K562 (cell line): Measurements from ENCODE around the gene ITPRIPL2. TPM values are rescaled to one million over a fixed set of nuclear protein-coding genes. Genes with fewer than 3 reads are reported as not detected.

Experiments
- AFF4 ChIP-seq: sonication (generic); formaldehyde crosslinking; IDR thresholded peaks from 2 replicates; pipeline ENCODE4 v1.8.0; 2023; ENCODE audit warnings: mild to moderate bottlenecking, missing genetic modification reagents
- CAMTA2 ChIP-seq: fragments of 250-450 bp; sonication (Bioruptor Pico); conservative IDR thresholded peaks from 2 replicates; pipeline ENCODE4 v1.5.1; 2022
- CBFA2T3 ChIP-seq: fragments of 450-650 bp; IDR thresholded peaks from 2 replicates; pipeline ENCODE4 v1.6.1; 2017
- CC2D1A ChIP-seq: fragments of 450-650 bp; IDR thresholded peaks from 2 replicates; pipeline ENCODE4 v1.6.1; 2017; ENCODE audit warnings: mild to moderate bottlenecking
- E2F6 ChIP-seq, 2 experiments: IDR thresholded peaks; 2 replicates each; pipeline ENCODE4 v1.6.1; 2011; ENCODE audit warnings: borderline replicate concordance in 1 of 2, control low read depth in 1 of 2, low read depth in 1 of 2, low read length in 1 of 2, mild to moderate bottlenecking in 1 of 2, mixed read lengths in 1 of 2, moderate library complexity in 1 of 2; ENCODE audit not compliant: insufficient read depth in 1 of 2, insufficient read length in 1 of 2, poor library complexity in 1 of 2, severe bottlenecking in 1 of 2; ENCODE audit errors: extremely low read depth in 1 of 2
- GABPA ChIP-seq: fragments of 200-800 bp; sonication (Bioruptor generic); conservative IDR thresholded peaks from 2 replicates; pipeline ENCODE4 v1.6.1; 2016; ENCODE audit warnings: low read depth, missing genetic modification characterization, missing compliant biosample characterization
- HCFC1 ChIP-seq: IDR thresholded peaks from 2 replicates; pipeline ENCODE4 v1.6.1; 2012; ENCODE audit warnings: low read depth, low read length, improper control_type of control experiment
- NR1H2 ChIP-seq: sonication (generic); formaldehyde crosslinking; IDR thresholded peaks from 2 replicates; pipeline ENCODE4 v1.4.0; 2020; ENCODE audit warnings: mild to moderate bottlenecking, missing genetic modification reagents
- SMAD4 ChIP-seq: fragments of 250-450 bp; sonication (Bioruptor Pico); conservative IDR thresholded peaks from 2 replicates; pipeline ENCODE4 v1.8.0; 2021; ENCODE audit warnings: inconsistent platforms, mild to moderate bottlenecking, moderate library complexity
- SMARCE1 ChIP-seq: fragments of 450-650 bp; IDR thresholded peaks from 2 replicates; pipeline ENCODE4 v1.7.1; 2016; ENCODE audit warnings: mild to moderate bottlenecking
- STAT5A ChIP-seq: IDR thresholded peaks from 2 replicates; pipeline ENCODE4 v1.6.1; 2012; ENCODE audit warnings: low read length, inconsistent platforms, borderline replicate concordance
- THRAP3 ChIP-seq: fragments of 450-650 bp; IDR thresholded peaks from 2 replicates; pipeline ENCODE4 v1.6.1; 2016; ENCODE audit warnings: mild to moderate bottlenecking, inconsistent platforms, borderline replicate concordance
- USF2 ChIP-seq: sonication (generic); formaldehyde crosslinking; IDR thresholded peaks from 2 replicates; pipeline ENCODE4 v1.5.0; 2020; ENCODE audit warnings: missing genetic modification reagents
- VEZF1 ChIP-seq: fragments of 200-800 bp; sonication (Bioruptor generic); IDR thresholded peaks from 2 replicates; pipeline ENCODE4 v1.6.1; 2017; ENCODE audit warnings: missing genetic modification characterization, missing compliant biosample characterization
- ZNF175 ChIP-seq: fragments of 200-800 bp; sonication (Bioruptor generic); IDR thresholded peaks from 2 replicates; pipeline ENCODE4 v1.6.1; 2016; ENCODE audit warnings: low read depth, mild to moderate bottlenecking, missing genetic modification characterization, missing compliant biosample characterization
- polyA plus RNA-seq, 8 experiments: library from polyadenylated mRNA; depleted of rRNA in 4 of 8; stranded (reverse) in 5 of 8; unstranded in 3 of 8; fragments of >200 nt; fragmentation: Nextera tagmentation in 2 of 8; fragmentation: Illumina TruSeq in 1 of 8; extraction: Ambion mirVana in 2 of 8; extraction: Trizol in 1 of 8; gene quantifications; 2 replicates each; pipeline versions ENCODE4 v1.2.1 to v1.2.3, GENCODE V29; 2011 to 2014; ENCODE audit warnings: inconsistent platforms in 1 of 8, missing spikeins in 1 of 8
- total RNA-seq, 7 experiments: library from RNA; depleted of rRNA in 6 of 7; stranded (reverse); fragments of >200 nt in 6 of 7; fragmentation: Illumina TruSeq in 2 of 7; extraction: Trizol in 2 of 7; gene quantifications; 2 replicates each; pipeline versions ENCODE4 v1.2.1 to v1.2.3, GENCODE V29; 2011 to 2021; ENCODE audit warnings: low replicate concordance in 1 of 7
- TF ChIP-seq, protein P1 (sequence below): IDR thresholded peaks from 3 replicates; pipeline ENCODE4 v1.6.1; 2011; ENCODE audit warnings: borderline replicate concordance, mild to moderate bottlenecking; ENCODE audit not compliant: insufficient read length, insufficient read depth

ITPRIPL2 gene
- total and polyA plus RNA-seq, 9 of the 15 experiments (the other 6 are each of a cell fraction or from before 2014, with no cell fraction given) = 0.04 to 2.2 (median 0.58) TPM

- TF ChIP-seq CAMTA2 (CRISPR knock-in tag) (no peak), VEZF1 (CRISPR knock-in tag) (peak; percentile 30; the same call in 1 of the 2 replicates), CBFA2T3 (no peak), ZNF175 (peak; percentile 76), HCFC1 (no peak), NR1H2 (CRISPR knock-in tag) (no peak), GABPA (tag) (peak; percentile 31; the same call in 1 of the 2 replicates), USF2 (CRISPR knock-in tag) (no peak), AFF4 (no peak), THRAP3 (no peak), STAT5A (no peak), E2F6 (IDR thresholded peaks at IDR 0.05; ENCODE audit: borderline replicate concordance in 1 of 2, extremely low read depth in 1 of 2, insufficient read depth in 1 of 2, insufficient read length in 1 of 2, low read depth in 1 of 2, low read length in 1 of 2, poor library complexity in 1 of 2, severe bottlenecking in 1 of 2) (peak in 1 of 2 experiments; percentile 17), SMAD4 (peak; percentile 30; the same call in 1 of the 2 replicates), CC2D1A (no peak), SMARCE1 (0 out of 2 replicates have a peak, but pooled peaks have one; percentile 40)
- TF ChIP-seq, protein P1, sequence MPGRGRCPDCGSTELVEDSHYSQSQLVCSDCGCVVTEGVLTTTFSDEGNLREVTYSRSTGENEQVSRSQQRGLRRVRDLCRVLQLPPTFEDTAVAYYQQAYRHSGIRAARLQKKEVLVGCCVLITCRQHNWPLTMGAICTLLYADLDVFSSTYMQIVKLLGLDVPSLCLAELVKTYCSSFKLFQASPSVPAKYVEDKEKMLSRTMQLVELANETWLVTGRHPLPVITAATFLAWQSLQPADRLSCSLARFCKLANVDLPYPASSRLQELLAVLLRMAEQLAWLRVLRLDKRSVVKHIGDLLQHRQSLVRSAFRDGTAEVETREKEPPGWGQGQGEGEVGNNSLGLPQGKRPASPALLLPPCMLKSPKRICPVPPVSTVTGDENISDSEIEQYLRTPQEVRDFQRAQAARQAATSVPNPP = no peak
Observed at GRCh38 chr16:19130852-19131824, 17.4 kb downstream of the ITPRIPL2 start (continued).
